ENCODE measurements around the gene PTPA.
A peak's percentile ranks its signal among the peaks of the same experiment; 100 is the strongest.

Gene PTPA

DNA sequence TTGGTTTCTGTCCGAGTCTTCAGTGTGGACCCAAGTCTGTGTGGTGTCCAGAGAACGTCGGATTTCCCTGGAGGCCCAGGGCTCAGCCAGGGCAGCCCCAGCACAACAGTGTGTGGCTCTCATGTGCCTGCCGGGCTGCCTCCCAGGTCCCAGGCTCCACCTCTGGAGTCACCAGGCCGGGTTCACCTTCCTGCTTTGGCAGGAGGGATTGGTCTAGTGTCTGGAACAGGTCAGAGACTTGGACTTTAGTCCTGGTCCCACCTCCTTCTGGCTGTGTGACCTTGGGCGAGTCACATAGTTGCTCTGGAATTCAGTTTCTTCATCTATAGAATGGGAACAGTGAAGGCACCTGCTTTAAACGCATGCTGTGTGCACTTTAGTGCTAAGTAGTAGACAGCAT, 27.1 kb upstream of the PTPA start:
- no peak for DNase-seq

DNA sequence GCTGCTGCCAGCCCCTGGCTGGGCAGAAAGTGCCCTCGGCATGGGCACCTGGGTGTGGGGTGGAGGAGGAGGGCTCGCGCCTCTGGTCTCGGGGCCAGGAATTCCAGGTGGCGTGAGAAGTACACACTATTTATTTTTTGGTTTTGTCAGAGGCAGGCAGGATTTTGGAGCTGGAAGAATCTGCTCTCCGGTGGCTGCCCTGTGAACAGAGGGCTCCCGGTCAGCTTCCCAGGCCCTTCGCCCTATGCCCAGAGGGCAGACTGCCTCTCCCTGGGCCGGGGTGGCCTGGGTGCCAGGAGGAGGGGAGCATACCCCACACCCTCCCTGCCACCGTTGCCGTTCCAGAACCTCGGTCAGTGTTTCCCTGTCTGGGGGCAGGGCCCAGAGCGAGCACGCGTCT, 22.0 kb upstream of the PTPA start:
- no peak for DNase-seq

DNA sequence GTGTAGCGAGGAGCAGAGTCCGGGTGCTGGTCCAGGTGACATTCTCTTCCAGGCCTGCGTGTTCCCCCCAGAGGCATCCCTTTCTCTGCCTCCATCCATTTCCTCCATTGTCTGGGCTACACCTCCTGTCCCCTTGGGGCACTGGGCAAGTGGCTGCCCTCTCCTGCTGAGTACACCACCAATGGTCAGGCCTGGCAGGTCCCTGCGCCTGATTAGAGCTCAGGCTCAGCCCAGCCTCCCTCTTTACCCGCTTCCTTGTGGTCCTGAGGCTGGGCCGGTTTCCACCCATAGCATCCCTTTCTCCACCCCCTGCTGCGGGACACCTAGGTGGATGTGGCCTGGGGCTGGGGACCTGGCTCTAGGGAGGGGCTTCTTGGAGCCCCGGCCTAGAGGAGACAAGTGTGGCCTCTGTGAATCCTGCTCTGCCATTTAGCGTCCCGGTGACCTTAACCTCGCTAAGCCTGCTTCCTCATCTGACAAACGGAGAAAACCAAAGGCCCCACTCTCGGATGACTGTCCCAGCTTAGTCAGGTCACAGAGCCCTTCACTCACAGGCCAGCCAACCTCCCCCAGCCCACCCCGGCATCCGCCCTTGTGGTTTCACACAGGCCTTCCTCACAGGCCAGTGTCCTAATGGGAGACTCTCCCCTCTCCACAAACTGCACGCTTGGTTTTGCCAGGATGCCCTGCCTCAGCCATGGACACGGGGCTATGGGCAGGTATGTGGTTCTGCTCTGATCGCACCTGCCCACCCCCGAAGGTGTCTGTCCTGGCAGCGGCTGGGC, 17.4 kb upstream of the PTPA start:
- no peak for DNase-seq

DNA sequence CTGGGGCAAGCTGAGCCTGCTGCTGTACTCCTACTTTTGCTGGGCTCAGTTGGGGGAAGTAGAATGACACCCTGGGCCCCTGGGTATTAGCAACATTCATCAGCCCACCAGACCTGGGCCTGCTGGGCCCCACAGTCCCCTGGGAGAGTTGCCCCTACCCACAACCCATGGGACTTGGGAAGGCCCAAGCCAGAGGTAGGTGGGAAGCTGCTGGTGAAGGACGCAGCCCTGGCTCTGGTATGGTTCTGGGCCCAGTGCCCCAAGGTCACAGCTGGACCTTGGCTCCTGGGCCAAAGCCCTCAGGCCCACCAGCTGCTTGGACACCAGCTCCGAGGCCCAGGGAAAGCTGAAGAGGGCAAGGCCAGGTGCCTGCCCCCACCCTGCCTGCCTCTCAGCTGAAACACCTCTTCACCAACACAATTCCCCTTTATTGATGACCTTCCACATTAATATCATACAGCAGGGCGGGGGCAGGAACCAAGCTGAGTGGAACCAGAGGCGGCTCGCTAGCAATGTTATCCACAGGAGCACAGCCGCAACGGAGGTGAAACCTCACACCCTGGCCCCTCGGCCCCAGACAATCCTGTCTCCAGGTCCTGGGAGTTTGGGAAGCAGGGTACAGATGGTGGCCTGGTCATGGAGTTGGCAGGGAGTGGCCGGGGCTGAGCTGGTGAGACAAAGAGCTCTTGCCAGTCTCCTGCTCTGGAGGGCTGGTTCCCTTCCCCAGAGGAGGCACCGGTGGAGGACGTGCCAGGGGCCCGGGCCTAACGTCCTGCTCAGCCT, 16.6 kb upstream of the PTPA start:
- no peak for DNase-seq

DNA sequence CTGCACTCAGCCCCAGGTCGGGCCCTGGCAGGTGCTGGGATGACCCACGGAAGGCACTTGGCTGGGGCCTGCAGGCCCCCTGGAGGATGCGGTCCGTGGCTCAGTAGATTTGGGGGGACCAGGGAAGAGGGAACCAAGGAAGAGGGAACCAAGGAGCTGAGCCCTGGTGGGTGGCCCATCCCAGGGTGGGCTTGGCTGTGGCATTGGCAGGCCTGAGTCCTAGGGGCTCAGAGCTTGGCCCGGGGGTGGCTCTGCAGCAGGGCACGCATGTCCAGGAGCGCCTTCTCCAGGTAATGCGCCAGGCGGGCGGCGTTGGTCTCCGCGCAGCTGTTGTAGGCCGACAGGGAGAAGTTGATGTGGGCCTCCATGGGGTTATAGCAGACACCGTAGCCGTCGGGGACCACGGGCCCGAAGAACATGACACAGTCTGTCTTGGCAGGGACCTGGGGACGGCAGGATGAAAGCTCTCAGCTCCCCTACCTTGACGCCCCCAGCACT, 16.0 kb upstream of the PTPA start:
- no peak for DNase-seq

DNA sequence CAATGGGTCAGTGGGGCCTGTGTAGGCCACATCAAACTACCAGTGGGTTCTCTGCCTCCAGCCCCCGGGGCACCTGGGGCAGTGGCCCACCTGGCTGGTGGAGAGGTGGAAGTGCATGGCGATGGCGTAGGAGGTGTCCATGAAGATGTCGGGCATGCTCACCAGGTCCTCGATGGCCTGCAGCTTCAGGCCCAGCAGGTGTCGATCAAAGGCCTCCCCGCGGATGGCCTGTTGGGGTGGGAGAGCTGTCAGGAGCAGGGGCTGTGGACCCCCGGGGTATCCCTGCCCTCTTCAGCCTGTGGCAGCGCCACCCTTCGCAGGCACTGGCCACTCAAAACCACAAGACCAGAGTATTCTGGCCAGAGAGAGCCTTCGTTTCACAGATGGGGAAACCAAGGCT, 15.3 kb upstream of the PTPA start:
- no peak for DNase-seq

DNA sequence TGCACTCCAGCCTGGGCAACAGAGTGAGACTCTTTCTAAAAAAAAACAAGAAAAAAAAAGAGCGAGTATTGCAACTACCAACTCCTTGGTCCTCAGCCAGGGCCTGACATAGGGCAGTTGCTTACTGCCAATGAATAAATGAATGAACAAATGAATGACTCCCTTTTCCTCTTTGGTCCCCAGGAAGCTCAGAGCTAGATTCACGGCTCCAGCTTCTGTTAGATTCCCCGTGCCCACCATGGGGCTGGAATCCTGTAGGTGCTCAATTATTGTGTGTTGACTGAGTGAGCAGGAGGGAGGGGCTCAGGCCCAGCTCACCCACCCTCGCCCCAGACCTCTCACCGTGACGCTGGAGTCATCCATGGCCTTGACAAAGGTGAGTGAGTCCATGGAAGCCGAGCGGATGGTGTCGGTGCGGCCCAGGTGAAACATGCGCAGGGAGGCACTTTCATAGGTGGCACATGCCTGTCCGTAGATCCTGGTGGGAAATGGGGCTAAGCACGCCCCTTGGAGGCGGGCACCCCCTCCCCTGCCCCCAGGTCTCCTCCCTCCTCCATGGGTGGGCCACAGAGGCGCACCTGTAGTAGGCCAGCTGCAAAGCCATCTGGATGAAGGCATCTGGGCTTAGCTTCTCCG, 13.4 kb upstream of the PTPA start:
- no peak for DNase-seq

DNA sequence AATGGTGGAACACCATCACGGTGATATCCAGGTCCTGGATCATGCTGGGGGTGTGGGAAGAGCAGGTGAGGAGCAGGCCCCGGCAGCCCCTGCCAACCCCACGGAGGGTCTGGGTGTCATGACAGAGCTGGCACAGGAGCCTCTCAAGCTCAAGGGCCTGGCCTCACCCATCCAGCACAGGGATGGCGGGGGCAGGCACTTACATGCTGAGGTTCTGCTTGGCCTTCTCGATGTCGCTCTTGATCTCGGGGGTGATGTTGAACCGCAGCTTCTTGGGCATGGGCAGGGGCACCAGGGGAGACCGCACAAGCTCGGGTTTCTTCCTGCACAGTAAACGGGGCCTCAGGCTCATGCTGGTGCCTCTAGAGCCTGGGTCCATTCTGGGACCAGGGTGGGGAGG, 12.9 kb upstream of the PTPA start:
- no peak for DNase-seq

DNA sequence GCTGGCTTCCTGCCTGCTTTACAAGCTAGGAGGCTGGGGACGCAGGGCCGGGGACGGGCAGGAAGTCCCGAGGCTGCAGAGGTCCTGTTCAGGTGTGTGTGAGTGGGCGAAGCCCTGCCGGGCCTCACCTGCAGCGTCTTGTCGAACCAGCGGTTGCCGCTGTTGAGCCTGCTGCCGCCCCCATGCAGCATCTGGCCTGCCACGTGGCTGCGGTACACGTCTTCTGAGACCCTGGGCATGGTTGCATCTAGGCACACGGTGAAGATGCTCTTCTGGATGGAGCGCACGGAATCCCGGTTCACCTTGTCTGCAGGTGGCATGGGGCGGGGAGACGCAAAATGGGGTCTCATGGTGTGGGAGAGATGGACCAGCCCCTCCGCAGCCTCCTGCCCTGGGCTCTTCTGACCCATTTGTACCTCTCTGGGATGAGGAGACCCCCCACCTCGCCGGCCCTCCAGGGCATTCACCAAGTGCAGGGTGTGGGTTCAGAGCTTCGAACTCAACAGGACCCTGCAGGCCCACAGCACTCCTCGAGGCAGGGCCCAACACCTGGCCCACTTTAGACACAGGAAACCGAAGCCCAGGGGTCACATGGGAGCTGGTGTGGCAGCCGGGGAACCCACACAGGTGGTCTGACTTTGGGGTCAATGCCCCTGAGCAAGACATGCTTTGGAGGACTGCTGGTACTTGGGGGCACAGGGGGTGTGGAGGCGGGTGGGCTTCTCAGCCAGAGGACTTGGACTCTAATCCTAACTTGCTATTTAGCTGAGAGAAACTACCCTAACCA, 10.6 kb upstream of the PTPA start:
- DNase-seq: no peak

DNA sequence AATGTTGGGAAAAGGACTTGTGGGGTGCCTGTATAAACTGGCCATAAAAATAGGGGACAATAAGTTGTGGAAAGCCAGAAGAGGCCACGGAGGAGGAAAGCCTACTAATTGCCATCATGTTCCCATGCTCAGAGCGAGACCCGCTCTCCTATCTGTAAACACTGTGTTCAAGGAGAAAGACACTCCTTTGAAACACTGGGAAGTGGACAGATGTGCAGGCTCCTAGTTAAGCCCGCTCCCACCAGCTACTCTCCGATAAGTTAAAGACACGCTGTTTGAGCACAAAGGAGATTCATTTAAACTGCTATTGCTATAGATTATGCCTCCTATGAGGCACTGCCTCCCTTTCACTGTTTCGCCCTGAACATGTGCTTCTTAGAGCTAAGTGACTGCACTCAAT, 9.9 kb upstream of the PTPA start:
- DNase-seq: no peak

DNA sequence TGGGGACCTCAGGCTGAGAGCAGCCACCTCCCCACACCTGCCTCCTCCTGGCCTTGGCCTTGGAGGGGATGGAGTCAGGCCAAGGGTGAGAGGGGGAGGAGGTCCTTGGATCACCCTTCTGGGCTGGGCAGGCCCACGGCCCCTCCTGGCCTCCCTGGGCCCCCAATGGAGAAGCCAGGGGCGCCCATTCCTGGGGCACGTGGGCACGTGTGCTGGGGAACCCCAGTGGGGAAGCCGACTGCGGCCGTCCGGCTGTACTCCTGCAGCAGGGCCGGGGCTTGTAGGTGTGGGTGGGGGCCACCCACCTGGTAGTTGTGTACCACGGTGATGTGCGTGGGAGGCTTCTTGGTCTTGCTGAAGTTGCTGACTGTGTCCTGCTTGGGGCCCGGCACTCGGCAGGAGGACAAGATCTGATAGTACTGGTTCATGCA, 9.1 kb upstream of the PTPA start:
- DNase-seq: no peak

DNA sequence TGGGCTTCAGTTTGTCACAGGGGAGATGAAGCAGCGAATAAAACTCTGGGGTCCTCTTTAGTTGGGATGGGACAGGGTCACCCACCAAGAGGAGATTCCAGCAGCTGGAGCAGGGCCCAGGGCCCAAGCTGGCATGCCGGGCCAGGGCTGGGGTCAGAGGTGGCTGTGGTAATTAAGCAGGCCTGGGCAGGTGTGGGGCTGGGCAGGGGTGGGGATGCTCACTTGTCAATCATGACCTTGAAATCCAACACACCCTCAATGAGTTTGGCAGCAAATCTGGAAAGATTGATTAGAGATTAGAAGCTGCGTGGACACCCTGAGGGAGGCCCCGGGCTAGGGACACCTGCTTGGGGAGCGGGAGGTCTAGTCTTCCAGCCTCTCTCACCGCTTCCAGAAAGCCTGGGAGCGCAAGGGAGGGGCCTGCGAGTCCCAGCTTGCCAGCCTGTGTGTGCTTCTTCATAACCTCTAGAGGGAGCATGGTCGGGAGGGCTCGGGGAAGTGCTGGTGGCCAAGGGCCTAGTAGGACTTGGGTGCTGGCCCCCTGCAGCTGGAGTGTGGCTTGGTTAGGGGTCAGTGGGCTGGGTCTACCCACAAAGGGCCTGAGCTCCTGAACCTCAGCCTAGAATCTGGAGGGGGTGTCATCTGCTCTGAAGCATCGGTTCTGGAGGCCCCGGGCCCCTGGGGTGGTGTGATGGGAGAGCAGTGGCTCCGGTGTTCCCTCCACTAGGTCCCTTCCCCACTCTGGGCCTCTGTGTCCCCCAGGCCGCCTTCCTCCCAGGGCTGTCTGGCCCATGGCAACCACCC, 8.2 kb upstream of the PTPA start:
- no peak for DNase-seq

DNA sequence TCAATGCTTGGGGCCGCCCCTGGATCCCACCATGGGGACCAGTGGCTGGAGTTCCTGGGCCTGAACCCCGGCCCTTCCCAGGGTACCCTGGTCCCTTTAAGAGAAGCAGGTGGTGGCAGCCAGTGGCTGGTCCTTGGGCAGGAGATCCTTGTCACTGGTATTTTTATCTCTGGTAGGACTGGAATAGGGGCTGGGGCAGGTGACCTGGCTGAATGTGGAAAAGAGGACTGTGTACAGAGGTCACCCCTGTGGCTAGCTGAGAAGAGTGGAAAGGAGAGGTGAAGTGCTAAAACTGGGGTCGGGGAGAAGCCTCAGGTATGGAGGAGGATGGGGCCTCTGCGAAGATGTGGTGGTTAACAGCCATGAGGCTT, 7.6 kb upstream of the PTPA start:
- no peak for DNase-seq

DNA sequence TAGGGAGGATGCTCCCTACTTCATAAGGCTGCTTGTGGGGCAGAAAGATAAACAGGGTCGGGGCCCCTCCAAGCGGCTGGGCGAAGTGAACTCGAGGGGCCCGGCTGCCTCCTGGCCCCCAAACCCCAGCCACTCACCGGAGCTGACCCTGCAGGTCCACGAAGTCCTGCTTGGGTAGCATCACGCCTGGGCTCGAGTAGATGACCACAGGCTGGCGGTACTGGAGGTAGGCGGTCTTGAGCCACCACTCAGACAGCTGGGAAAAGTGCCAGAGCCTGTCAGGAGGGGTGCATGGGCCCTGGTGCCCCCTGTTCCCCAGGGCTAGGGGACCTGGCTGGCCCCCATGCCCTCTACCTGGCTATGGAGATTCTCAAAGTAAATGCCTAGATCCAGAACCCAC, 7.2 kb upstream of the PTPA start:
- no peak for DNase-seq

DNA sequence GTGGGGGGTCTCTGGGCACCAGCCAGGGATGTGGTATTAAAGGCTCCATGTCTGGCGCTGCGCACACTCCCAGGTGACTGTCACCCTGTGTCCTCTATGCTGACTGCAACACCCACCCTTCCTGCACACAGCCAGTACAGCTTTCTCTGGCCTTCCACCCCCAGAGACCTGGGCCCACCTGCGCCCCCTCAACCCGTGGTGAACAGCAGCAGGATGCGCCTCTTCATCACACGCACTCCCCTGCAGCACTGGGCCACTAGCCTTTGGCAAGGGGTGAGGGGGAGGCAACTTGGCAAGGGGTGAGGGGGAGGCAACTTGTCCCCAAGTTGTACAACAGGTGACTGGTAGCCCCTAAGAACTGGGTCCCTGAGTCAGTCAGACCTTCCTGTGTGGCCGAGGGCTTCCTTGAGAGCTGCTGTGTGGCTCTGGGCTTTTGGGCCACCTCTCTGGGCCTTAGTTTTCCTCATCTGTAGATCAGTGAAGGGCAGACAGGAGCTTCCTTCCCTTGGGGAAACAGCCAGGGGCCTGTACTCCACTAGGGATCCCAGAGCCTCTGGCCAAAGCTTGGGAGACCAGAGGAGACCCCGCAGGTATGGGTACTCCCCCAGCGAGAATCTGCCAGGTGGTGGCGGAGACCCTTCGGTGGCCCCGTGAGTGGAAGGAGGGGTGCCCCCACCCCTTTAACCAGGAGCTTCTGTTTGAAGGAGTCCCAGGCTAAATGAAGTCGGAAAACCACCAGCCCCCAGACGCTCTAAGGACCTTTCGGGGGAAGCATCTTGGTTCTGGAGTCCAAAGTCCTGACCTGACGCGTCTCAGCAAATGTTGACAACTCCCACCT, 5.1 kb upstream of the PTPA start:
- DNase-seq: no peak

DNA sequence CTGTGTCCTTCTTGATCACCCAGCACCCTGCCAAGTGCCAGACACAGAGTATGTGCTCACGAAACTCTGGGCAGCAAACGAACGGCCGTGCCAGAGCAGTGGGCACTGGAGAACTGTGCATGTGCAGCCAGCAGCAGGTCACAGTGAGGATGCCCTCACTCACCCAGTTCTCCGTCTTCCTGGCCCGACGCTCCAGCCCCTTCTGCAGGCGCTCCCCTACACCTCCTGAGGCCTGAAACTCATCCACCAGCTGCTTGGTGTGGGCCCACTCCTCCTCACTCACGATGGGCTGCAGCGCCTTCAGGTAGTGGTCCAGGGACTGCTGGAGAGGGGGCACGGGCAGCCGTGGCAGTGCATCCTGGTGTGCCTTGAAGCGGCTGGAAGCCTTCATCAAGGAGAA, 3.6 kb upstream of the PTPA start:
- no peak for DNase-seq

DNA sequence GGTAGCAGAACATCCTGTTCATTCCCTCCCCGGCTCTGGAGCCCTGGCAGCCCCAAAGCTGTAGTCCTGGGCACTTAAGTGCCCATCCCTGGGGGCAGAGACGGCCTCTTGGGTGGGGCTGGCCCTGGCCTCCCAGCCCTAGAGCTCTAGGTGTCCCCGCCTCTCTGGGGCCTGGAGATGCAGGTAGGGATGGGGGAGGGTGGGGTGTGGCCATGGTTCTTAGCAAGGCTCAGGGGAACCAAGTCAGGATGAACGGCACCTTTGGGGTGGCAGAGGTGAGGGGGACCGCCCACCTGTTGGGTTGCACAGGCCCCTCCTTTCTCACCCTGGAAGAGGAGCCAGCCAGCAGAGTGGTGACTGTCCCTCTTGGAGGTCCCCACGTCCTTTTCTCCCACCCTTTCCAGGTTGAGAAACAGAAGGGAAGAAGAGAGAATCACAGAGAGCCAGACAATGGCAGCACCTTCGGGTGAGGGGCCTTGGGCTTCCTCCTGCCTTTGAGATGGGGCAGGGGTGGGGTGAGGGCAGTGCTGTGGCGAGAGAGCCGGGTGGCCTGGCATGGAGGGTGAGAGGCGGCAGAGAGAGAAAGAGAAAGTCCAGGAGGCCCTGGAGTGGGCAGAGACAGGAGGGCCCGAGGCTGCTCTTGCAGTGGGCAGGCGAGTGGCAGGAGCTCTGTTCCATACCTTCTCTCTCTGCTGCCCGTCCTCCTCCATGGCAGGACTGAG, 3.0 kb upstream of the PTPA start:
- DNase-seq: no peak

DNA sequence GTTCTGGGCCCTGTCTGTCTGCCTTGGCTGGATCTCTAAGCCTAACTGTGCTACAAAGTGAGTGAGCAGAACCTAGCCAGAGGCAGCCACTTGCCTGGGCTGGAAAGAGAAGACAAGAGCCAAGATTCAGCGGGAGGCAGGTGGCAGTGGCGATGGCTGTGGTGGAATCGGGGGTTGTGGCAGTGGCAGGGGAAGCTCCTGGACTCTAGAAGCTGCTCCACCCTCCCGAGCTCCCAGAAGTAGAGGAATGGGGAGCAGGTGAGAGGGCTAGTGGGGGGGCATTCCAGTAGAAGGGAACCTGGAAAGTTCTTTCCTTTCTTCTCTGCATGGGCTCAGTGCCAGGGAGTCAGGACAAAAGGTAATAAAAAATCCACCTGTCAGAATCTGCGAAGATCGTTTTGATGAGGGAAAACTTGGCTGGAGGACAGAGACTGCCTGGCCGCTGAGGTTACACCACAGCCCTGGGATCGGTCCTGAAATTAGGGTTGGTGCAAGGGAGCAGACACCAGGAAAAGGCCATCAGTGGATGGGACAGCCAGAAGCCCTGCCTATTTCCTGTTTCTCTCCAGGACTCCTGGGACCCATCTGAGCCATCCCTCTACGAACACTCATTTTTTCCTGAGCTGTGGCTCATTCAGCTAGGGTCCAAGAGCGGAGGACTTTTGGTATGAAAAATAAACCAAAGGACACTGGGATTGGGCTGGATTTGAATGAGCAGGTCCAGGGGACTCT, 2.2 kb upstream of the PTPA start:
- no peak for DNase-seq

DNA sequence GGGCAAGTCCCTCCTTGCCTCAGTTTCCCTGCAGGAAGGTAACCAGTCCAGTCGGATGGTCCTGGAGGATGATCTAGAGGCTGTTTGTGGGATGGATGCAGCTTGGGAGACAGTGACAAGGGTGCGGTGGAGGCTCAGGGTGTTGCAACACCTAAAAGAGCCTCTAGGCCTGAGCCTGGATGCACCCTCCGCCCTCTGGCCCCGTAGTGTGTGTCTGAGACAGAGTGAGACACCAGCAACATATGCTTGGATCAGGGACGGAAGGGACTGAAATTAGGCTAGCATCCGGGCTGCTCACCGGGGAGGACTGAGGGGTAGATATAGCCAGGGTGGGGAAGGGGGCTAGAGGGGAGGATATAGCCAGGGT, 1.7 kb upstream of the PTPA start:
- DNase-seq: peak; percentile 12
